ENCODE data around the gene EYS. TPM values are rescaled to one million over a fixed set of nuclear protein-coding genes. Genes with fewer than 3 reads are reported as not detected.

The EYS gene
- total and polyA plus RNA-seq, 2 of the 13 experiments (the other 11 are each of a cell fraction or from before 2014, with no cell fraction given) = 0.04 to 0.07 TPM

- TF ChIP-seq ZNF670 (CRISPR knock-in tag; IDR thresholded peaks at IDR 0.05; ENCODE audit: borderline replicate concordance) (no peak), AGO1 (IDR thresholded peaks at IDR 0.05; ENCODE audit: low read depth, low read length, poor library complexity, severe bottlenecking) (no peak), SOX5 (CRISPR knock-in tag; IDR thresholded peaks at IDR 0.05; ENCODE audit: borderline replicate concordance) (0 out of 2 replicates have a peak, but pooled peaks have one; percentile 31), HNF1A (IDR thresholded peaks at IDR 0.05; ENCODE audit: low read depth) (peak; percentile 88), HNF1A (CRISPR knock-in tag; IDR thresholded peaks at IDR 0.05; ENCODE audit: borderline replicate concordance) (peak; percentile 72; the same call in 1 of the 2 replicates), FOXA3 (CRISPR knock-in tag; IDR thresholded peaks at IDR 0.05) (peak; percentile 54), PPARG (CRISPR knock-in tag; conservative IDR thresholded peaks at IDR 0.05) (0 out of 2 replicates have a peak, but pooled peaks have one; percentile 13), FOXO4 (CRISPR knock-in tag; conservative IDR thresholded peaks at IDR 0.05) (no peak), ARID5B (CRISPR knock-in tag; IDR thresholded peaks at IDR 0.05) (peak; percentile 64), HNRNPUL1 (IDR thresholded peaks at IDR 0.05; ENCODE audit: low read depth, low read length) (peak; percentile 88), ZFP37 (CRISPR knock-in tag; IDR thresholded peaks at IDR 0.05; ENCODE audit: borderline replicate concordance) (no peak), CEBPG (CRISPR knock-in tag; IDR thresholded peaks at IDR 0.05) (0 out of 2 replicates have a peak, but pooled peaks have one; percentile 23), HOXA3 (CRISPR knock-in tag; IDR thresholded peaks at IDR 0.05) (no peak), ZGPAT (CRISPR knock-in tag; IDR thresholded peaks at IDR 0.05) (no peak), ZNF580 (CRISPR knock-in tag; IDR thresholded peaks at IDR 0.05; ENCODE audit: borderline replicate concordance, low read depth) (no peak), GPBP1L1 (CRISPR knock-in tag; IDR thresholded peaks at IDR 0.05) (no peak), CHD4 (IDR thresholded peaks at IDR 0.05; ENCODE audit: borderline replicate concordance, low read length) (no peak), SP1 (IDR thresholded peaks at IDR 0.05) (no peak), SP1 (CRISPR knock-in tag; IDR thresholded peaks at IDR 0.05) (no peak)
These were observed 1982.3 kb downstream of the EYS start (continued) for GRCh38 chr6:63724721-63725120.

All from HepG2 (cell line).